GM20000 (cell line): ENCODE results near the gene SHPK.

Source experiments
- DNase-seq: peaks from one replicate; pipeline ENCODE4 v3.0.0; 2012; ENCODE audit warnings: low spot score
- TF ChIP-seq, protein P1 (sequence below): IDR thresholded peaks from 2 replicates; pipeline ENCODE4 v1.5.1; 2012; ENCODE audit warnings: mild to moderate bottlenecking, control low read depth; ENCODE audit errors: extremely low read depth, missing control alignments

SHPK gene

GRCh38 chr17:3603119-3603869 lies 32.8 kb downstream of the SHPK start:
- no peak for DNase-seq

GRCh38 chr17:3602499-3602898 lies 33.6 kb downstream of the SHPK start:
- TF ChIP-seq, protein P1, sequence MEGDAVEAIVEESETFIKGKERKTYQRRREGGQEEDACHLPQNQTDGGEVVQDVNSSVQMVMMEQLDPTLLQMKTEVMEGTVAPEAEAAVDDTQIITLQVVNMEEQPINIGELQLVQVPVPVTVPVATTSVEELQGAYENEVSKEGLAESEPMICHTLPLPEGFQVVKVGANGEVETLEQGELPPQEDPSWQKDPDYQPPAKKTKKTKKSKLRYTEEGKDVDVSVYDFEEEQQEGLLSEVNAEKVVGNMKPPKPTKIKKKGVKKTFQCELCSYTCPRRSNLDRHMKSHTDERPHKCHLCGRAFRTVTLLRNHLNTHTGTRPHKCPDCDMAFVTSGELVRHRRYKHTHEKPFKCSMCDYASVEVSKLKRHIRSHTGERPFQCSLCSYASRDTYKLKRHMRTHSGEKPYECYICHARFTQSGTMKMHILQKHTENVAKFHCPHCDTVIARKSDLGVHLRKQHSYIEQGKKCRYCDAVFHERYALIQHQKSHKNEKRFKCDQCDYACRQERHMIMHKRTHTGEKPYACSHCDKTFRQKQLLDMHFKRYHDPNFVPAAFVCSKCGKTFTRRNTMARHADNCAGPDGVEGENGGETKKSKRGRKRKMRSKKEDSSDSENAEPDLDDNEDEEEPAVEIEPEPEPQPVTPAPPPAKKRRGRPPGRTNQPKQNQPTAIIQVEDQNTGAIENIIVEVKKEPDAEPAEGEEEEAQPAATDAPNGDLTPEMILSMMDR = no peak
- DNase-seq = peak; percentile 43

More at GRCh38 chr17:3603119-3603869, 32.8 kb downstream of the SHPK start:
- TF ChIP-seq, protein P1 = no peak

DNA sequence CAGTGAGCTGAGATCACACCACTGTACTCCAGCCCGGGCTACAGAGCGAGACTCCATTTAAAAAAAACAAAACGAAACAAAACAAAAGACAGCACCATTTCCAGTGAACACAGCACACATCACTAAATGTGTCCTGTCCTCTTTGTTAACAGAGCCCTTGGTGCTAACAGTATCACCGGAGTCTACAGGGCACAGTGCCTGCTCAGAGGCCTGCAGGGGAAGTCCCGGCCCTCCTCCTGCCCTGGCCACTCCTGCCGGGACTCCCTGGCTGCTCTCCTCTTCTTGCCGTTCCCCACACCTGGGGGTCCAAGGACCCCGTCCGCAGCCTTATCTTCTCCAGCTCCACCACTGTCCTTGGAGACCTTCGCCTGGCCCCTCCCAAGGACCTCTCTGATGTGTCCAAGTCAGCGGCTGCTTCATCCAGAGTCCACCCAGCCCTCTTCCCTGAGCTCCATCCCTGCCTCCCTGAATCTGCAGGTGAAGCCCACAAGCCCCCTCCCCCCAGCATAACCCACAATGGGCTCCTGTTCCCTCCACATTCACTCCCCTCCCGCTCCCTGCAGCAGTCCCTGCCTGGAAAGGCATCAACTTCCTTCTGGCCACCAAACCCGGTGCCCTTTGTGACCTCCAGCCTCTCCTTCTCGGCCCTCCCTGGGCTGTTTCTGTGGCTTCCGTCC lies 35.4 kb downstream of the SHPK start:
- DNase-seq = no peak
- TF ChIP-seq, protein P1 = no peak

DNA sequence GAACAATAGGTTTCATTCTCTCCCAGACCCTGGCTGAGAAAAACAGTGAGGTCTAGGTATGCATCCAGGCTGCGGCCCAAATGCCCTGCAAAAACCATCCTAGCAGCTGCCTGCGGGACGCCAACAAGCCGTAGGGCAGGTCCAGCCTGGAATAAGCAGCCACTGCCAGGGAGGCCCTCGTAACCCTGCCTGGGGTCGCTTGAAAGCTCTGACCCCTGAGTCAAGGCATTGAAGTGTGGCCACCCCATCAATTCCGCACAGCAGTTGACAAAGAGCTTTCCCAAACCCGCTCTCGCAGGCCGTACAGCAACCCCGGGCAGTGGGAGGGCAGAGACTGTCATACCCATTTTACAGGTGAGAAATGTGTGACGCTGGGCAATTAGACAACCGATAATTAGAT lies 38.0 kb downstream of the SHPK start:
- no peak for DNase-seq
- TF ChIP-seq, protein P1 = no peak

- DNase-seq = no peak
These were observed 39.1 kb downstream of the SHPK start for GRCh38 chr17:3596804-3597464.

DNA sequence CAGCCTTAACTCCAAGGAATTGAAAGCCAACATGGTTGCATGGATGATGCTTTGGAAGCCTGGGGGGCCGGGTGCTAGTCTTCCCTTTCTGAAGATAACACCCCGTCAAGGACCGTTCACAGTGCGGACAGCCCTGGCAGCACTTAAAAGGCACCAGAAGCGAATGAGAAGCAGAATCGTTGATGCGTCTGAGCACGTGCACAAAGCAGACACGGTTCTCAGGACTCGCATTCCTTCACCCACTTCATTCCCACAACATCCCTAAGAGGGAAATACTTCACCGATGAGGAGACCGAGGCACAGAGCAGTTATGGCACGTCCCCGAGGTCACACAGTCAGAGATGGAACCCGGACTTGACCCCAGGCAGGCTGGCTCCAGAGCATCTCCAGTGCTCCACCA lies 41.1 kb downstream of the SHPK start:
- no peak for DNase-seq
- TF ChIP-seq, protein P1 = no peak

More at GRCh38 chr17:3596804-3597464, 39.1 kb downstream of the SHPK start:
- TF ChIP-seq, protein P1 = no peak
